ENCODE measurements around the gene ENO4.

GRCh38 chr10:116877391-116877790 lies 28.1 kb downstream of the ENO4 start:
- no peak for TF ChIP-seq JUND (IDR thresholded peaks at IDR 0.05)
- TF ChIP-seq POLR2A (IDR thresholded peaks at IDR 0.05; ENCODE audit: borderline replicate concordance, extremely low read depth, insufficient read depth, insufficient read length): no peak

All from HCT116 (cell line).